Measurements from ENCODE around the gene OR7D2. TPM values are rescaled to one million over a fixed set of nuclear protein-coding genes. Genes with fewer than 3 reads are reported as not detected.

OR7D2 gene
- total RNA-seq = 0.52 TPM
- long read RNA-seq = 0 reads

DNA sequence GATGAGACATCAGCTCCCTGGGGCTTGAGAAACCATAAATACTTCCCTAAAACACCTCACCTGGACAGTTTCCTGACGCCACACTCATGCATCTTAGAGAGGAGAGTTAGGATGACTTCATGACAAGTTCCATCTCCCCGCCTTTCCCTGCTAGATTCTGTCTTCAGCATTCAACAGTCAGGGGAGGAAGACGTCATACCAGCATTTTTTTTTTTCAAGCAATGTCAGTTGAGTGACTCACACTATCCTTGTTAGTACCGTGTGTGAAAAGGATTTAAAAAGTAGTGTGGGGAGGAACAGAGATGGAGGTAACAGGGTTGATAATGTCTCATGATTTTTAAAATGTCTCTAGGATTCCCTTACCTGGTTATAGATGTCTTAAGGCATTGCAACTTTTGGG, at the start of gene OR7D2:
OR7D2 (plus strand) TSS at position 79 of the 400 bp plus-strand sequence. CDS start 6,803 bp downstream, outside the sequence.
- intact Hi-C loops (cut with DNase I) = no loop called here
- TF ChIP-seq CTCF (IDR thresholded peaks at IDR 0.05) = no peak
- Histone ChIP-seq H3K9me3 (no peaks in the 10 kb centered on the region), H3K27ac (no peak within 1 kb of the TSS), H3K4me1 (no peaks in the 10 kb centered on the region), H3K4me3 (no peak within 1 kb of the TSS), H3K36me3 (no peaks in the 10 kb centered on the region), H3K27me3 (no peaks in the 10 kb centered on the region)
- DNase-seq (no peak), ATAC-seq (no peak)

- no peak overlapping the region for H3K4me3 ChIP-seq
- intact Hi-C loops (cut with DNase I) = no loop called here
- no peaks in the 10 kb centered on the region for H3K36me3 ChIP-seq
- no peaks in the 10 kb centered on the region for H3K4me1 ChIP-seq
- TF ChIP-seq CTCF (IDR thresholded peaks at IDR 0.05) = no peak
- H3K27me3 ChIP-seq = no peaks in the 10 kb centered on the region
- H3K27ac ChIP-seq = no peak overlapping the region
- ATAC-seq (peak; percentile 80), DNase-seq (no peak)
- no peaks in the 10 kb centered on the region for H3K9me3 ChIP-seq
Measured at GRCh38 chr19:9130965-9131364, 47.8 kb upstream of the OR7D2 start.

DNA sequence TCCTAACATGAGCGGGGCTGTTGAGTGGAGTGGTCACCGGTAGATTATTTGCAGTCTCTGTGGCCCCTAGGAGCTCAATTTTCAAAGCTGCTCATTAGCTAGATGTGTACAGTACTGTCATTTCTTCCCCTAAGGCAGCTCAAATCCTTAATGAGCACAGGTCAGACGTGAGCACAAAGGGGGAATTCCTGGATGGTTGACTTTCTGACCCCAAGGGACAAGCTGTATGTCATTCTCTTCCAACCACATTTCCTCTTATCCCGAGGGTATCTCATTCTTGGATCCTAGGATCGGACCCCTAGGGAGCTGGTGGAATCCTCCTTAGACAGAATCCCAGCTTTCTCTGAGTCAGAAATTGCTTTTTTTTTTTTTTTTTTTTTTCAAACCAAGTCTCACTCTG, 46.4 kb upstream of the OR7D2 start:
- H3K36me3 ChIP-seq = no peaks in the 10 kb centered on the region
- intact Hi-C loops (cut with DNase I) = no loop called here
- DNase-seq (no peak), ATAC-seq (no peak)
- H3K27ac ChIP-seq = no peak overlapping the region
- no peaks in the 10 kb centered on the region for H3K9me3 ChIP-seq
- no peaks in the 10 kb centered on the region for H3K4me1 ChIP-seq
- no peak overlapping the region for H3K4me3 ChIP-seq
- H3K27me3 ChIP-seq = no peaks in the 10 kb centered on the region
- TF ChIP-seq CTCF (IDR thresholded peaks at IDR 0.05) = no peak

- no peaks in the 10 kb centered on the region for H3K27me3 ChIP-seq
- no peaks in the 10 kb centered on the region for H3K36me3 ChIP-seq
- peak overlapping the region; percentile 92 for H3K4me3 ChIP-seq
- TF ChIP-seq CTCF (IDR thresholded peaks at IDR 0.05) = no peak
- H3K27ac ChIP-seq = peak overlapping the region; percentile 96
- ATAC-seq = no peak
- no peak for DNase-seq
- H3K4me1 ChIP-seq = peaks cover 17% of the 10 kb centered on the region
- H3K9me3 ChIP-seq = peaks cover 3% of the 10 kb centered on the region
- intact Hi-C loops (cut with DNase I) = no loop called here
Measured at GRCh38 chr19:9139609-9140158, 39.1 kb upstream of the OR7D2 start.

GRCh38 chr19:9140159-9140874, 38.5 kb upstream of the OR7D2 start, which contains the start of gene ZNF317:
ZNF317 (plus strand) TSS chr19:9140397; CDS start chr19:9156017, 15,620 bp downstream.
- Histone ChIP-seq H3K9me3 (peaks cover 10% of the 10 kb centered on the region), H3K4me1 (peaks cover 17% of the 10 kb centered on the region), H3K36me3 (no peaks in the 10 kb centered on the region), H3K27ac (peak within 1 kb of the TSS; percentile 96), H3K27me3 (no peaks in the 10 kb centered on the region), H3K4me3 (peak within 1 kb of the TSS; percentile 92)
- DNase-seq = peak; percentile 93
- TF ChIP-seq CTCF (IDR thresholded peaks at IDR 0.05) = no peak
- ATAC-seq = peak; percentile 98
- intact Hi-C loops (cut with DNase I) = no loop called here
